KOPT-K1 (cell line): ENCODE results near the gene ARHGAP22.

Experiments used
- H3K27ac ChIP-seq: fragments of 200-600 bp; sonication (generic); 2 replicates; pipeline ENCODE4 v1.5.1; 2016; ENCODE audit warnings: antibody characterized with exemption, mild to moderate bottlenecking, low read depth, low read length; ENCODE audit not compliant: poor library complexity, severe bottlenecking
- H3K36me3 ChIP-seq: fragments of 200-600 bp; sonication (generic); 2 replicates; pipeline ENCODE4 v1.5.1; 2017; ENCODE audit warnings: antibody characterized with exemption, mild to moderate bottlenecking, low read length, moderate library complexity; ENCODE audit not compliant: insufficient read depth
- H3K9me3 ChIP-seq: fragments of 200-600 bp; sonication (generic); 2 replicates; pipeline ENCODE4 v1.5.1; 2017; ENCODE audit warnings: antibody characterized with exemption, low read length, mild to moderate bottlenecking; ENCODE audit not compliant: insufficient read depth, poor library complexity, severe bottlenecking

The ARHGAP22 gene

DNA sequence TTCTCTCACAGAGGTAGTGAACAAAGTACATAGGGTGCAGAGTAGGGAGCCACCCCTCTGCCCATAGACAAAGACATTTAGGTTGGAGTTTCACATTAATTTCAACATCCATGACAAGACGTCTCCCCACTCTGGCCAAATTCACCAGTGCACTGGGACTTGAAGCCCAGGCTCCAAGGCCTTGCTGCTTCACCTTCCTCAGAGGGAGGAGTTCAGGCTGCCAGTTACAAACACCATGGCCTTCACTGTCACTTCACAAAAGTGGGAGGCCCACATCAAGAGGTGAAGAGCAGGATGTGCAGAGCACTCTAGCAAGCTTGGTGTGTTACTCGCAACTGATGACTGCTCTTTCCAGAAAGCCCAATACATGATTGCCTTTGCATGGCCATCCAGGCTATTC is 15.8 kb upstream of the ARHGAP22 start:
- H3K9me3 ChIP-seq: peaks cover 3% of the 10 kb centered on the region
- H3K36me3 ChIP-seq: no peaks in the 10 kb centered on the region
- no peak overlapping the region for H3K27ac ChIP-seq

GRCh38 chr10:48616436-48616835 is 11.6 kb upstream of the ARHGAP22 start:
- H3K9me3 ChIP-seq: peaks cover 15% of the 10 kb centered on the region
- H3K36me3 ChIP-seq: no peaks in the 10 kb centered on the region
- H3K27ac ChIP-seq: no peak overlapping the region

DNA sequence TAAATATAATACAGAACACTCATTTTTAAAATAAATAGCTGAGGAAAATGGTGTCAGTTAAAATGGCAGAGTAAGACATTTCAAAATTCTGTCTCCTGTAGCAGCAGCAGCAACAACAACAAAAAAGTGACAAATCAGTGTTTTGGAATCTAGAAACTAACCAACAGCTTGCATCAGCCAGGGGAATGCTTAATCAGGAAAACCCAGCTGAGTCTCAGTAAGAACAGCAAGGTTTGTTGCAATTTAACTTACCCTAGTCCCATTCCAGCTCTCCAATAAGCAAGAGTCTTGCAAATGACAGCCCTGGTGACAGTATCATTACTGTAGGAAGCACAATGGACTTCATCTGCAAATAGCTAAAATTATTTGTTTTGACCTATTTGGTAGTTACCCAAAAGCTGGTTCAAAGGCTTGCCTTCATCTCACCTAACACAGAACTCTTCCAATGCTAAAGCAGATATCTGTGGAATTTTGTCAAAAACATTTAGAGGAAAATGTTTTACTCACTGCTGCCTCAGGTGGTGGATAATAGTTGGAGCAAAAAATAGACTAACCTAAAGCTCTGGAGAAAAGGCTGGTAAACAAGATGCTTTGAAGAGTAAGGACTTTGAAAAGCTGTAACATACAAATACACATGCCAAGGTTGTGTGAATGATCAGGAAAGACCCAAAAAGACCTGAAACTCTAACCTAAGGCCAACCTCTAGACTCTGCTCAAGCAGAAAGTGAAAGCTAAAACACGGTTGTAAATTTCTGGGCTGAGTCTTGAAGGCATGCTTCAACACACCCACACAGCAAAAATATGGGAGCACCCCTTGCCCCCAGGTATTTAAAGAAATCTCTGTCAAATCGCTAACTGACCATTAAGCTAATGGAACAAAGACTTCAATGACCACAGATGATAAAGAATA is 9.9 kb upstream of the ARHGAP22 start:
- no peak overlapping the region for H3K27ac ChIP-seq
- peaks cover 15% of the 10 kb centered on the region for H3K9me3 ChIP-seq
- H3K36me3 ChIP-seq: no peaks in the 10 kb centered on the region

- Histone ChIP-seq H3K36me3 (no peaks in the 10 kb centered on the region), H3K9me3 (peaks cover 15% of the 10 kb centered on the region), H3K27ac (no peak overlapping the region)
Measured at GRCh38 chr10:48613016-48613415, 8.1 kb upstream of the ARHGAP22 start.

DNA sequence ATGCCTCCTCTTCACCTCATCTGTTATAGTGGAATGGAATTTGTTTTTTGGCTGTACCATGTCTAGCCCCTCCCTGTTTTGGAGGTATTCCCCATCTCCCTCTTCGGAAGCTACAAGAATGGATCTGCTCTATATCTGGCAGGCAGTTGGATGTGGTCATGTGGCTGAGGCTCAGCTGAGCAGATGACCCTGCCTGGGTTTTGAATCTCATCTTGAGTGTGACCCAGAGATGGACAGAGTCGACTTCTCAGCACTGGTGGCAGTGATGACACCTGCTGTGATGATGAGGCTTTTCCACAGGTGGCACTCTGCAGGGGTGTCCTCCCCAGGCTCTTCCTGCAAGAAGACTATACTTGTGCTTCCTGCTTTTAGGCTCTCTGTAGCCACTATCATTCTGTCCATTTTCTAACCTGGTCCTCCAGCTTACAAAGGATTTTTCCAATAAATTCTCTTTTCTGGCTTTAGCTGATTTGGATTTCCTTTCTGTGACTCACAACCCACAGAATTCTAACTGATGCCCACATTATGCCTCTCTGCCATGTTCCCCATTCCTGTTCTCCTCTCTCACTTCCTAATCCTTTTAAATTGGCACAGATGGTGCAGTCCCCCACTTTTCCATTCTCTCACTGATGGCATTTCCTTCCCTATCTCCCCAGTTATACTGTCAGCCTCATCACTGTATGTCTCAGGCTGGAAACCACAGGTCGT is 7.5 kb upstream of the ARHGAP22 start:
- Histone ChIP-seq H3K9me3 (peaks cover 15% of the 10 kb centered on the region), H3K27ac (no peak overlapping the region), H3K36me3 (no peaks in the 10 kb centered on the region)

DNA sequence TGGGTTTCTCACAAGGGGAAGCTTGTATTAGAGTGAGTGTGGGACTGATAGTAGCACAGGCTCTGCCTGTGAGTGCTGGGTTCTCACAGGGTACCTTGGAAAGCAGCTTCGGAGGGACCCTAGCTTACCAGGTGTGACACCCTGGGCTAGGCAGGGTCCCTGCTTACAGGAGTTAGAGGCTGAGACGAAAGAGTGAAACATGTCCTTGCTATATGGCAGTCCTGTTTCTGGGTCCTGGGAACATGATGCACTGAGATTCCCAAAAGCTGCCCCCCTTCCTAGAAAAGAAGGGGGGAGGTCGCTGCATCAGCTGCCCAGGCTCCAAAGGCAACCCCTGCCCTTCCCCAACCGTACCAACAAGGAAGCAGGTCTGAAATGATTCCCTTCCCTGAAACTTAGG is 6.3 kb upstream of the ARHGAP22 start:
- Histone ChIP-seq H3K36me3 (no peaks in the 10 kb centered on the region), H3K27ac (no peak overlapping the region), H3K9me3 (peaks cover 15% of the 10 kb centered on the region)

- Histone ChIP-seq H3K9me3 (peaks cover 11% of the 10 kb centered on the region), H3K36me3 (no peaks in the 10 kb centered on the region), H3K27ac (no peak overlapping the region)
Measured at GRCh38 chr10:48610585-48611093, 5.8 kb upstream of the ARHGAP22 start.

- peaks cover 5% of the 10 kb centered on the region for H3K9me3 ChIP-seq
Measured at GRCh38 chr10:48609899-48610584, 5.2 kb upstream of the ARHGAP22 start.

DNA sequence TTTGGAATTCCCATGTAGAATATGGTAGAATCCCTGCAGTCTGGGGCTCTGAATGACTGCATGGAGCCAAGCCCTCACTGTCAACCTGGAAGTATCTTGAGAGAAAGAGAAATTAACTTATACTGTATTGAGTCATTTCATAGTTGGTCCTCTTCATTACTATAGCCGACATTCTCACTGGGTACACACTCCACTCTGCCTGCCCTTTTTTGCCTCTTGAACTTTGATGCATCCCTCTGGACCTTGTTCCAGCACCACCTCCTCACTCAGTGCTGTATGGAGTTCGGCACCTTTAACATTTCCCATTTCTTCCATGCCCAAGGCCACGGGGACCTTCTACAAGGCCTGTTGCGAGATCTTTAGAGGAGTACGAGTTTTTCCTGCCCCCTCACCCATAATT is 4.6 kb upstream of the ARHGAP22 start:
- H3K36me3 ChIP-seq: no peaks in the 10 kb centered on the region
- H3K9me3 ChIP-seq: no peaks in the 10 kb centered on the region
- no peak overlapping the region for H3K27ac ChIP-seq

More at GRCh38 chr10:48609899-48610584, 5.2 kb upstream of the ARHGAP22 start:
- Histone ChIP-seq H3K27ac (no peak overlapping the region), H3K36me3 (no peaks in the 10 kb centered on the region)

GRCh38 chr10:48608976-48609375 is 4.1 kb upstream of the ARHGAP22 start:
- no peaks in the 10 kb centered on the region for H3K36me3 ChIP-seq
- H3K27ac ChIP-seq: no peak overlapping the region
- no peaks in the 10 kb centered on the region for H3K9me3 ChIP-seq

DNA sequence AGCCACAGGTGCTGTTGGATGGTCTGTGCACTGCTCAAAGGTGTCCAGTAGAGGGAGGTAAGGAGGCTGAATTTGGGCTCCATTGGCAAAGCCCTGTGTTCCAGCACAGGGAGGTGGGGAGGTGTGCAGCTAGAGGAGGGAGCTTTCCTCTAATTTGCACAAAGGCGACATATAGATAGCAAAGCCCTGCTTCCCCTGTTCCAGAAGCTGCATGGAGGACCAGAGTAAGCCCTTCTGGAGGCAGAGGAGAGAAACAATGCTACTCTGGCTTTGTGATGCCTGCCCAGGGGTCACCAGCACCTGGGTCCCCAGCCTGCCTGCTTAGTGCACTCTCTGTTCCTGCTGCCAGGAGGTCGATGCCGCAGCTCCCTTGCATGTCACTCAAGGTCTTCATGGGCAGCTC is 3.4 kb upstream of the ARHGAP22 start:
- no peak overlapping the region for H3K27ac ChIP-seq
- H3K9me3 ChIP-seq: no peaks in the 10 kb centered on the region
- H3K36me3 ChIP-seq: no peaks in the 10 kb centered on the region

- no peaks in the 10 kb centered on the region for H3K9me3 ChIP-seq
- H3K27ac ChIP-seq: no peak overlapping the region
- H3K36me3 ChIP-seq: no peaks in the 10 kb centered on the region
Measured at GRCh38 chr10:48607356-48608278, 2.7 kb upstream of the ARHGAP22 start.

- Histone ChIP-seq H3K36me3 (no peaks in the 10 kb centered on the region), H3K9me3 (no peaks in the 10 kb centered on the region), H3K27ac (no peak overlapping the region)
Measured at GRCh38 chr10:48606530-48607355, 1.9 kb upstream of the ARHGAP22 start.
